HG03095 (cell line): ENCODE results near the gene PCID2.
A peak's percentile ranks its signal among the peaks of the same experiment; 100 is the strongest.

ENCODE experiments used
- ATAC-seq: cut with Tn5 transposase; IDR thresholded peaks from one replicate; pipeline ENCODE4 v1.9.1; 2021; ENCODE audit warnings: moderate library complexity; ENCODE audit not compliant: unreplicated experiment

Gene PCID2

GRCh38 chr13:113220141-113220598, 11.7 kb upstream of the PCID2 start:
- ATAC-seq: no peak

GRCh38 chr13:113219256-113219940, 10.9 kb upstream of the PCID2 start:
- ATAC-seq: no peak

- ATAC-seq: no peak
These were observed 10.1 kb upstream of the PCID2 start for GRCh38 chr13:113218586-113218985.

- no peak for ATAC-seq
These were observed 8.0 kb upstream of the PCID2 start for GRCh38 chr13:113216254-113217048.

GRCh38 chr13:113211774-113212173, 3.3 kb upstream of the PCID2 start:
- ATAC-seq: no peak

- no peak for ATAC-seq
These were observed 2.4 kb upstream of the PCID2 start for GRCh38 chr13:113210833-113211232.

- ATAC-seq: peak; percentile 32
These were observed 1.4 kb upstream of the PCID2 start for GRCh38 chr13:113209759-113210421.

GRCh38 chr13:113209336-113209758, 878 bp upstream of the PCID2 start, which contains the start of gene CUL4A:
CUL4A (plus strand) TSS chr13:113209613; CDS start chr13:113209628, 15 bp downstream.
- ATAC-seq: peak; percentile 40

- peak; percentile 6 for ATAC-seq
These were observed 514 bp downstream of the PCID2 start for GRCh38 chr13:113207890-113208420.

GRCh38 chr13:113207460-113207859, 1.0 kb downstream of the PCID2 start:
- no peak for ATAC-seq

GRCh38 chr13:113205428-113205931, 3.0 kb downstream of the PCID2 start:
- ATAC-seq: no peak

GRCh38 chr13:113204378-113204734, 4.1 kb downstream of the PCID2 start:
- ATAC-seq: no peak

- no peak for ATAC-seq
These were observed 4.7 kb downstream of the PCID2 start for GRCh38 chr13:113203507-113204377.

- no peak for ATAC-seq
These were observed 5.6 kb downstream of the PCID2 start for GRCh38 chr13:113202912-113203311.

GRCh38 chr13:113201815-113202214, 6.7 kb downstream of the PCID2 start:
- no peak for ATAC-seq

GRCh38 chr13:113196970-113197737, 11.3 kb downstream of the PCID2 start:
- ATAC-seq: no peak

- ATAC-seq: no peak
These were observed 13.1 kb downstream of the PCID2 start for GRCh38 chr13:113195360-113195759.

GRCh38 chr13:113192902-113193301, 15.6 kb downstream of the PCID2 start:
- no peak for ATAC-seq

- no peak for ATAC-seq
These were observed 16.2 kb downstream of the PCID2 start for GRCh38 chr13:113192279-113192678.
